GM21423 (cell line): ENCODE data around the gene NDUFC2.
"Not testable (repeated sequence)": the region's sequence is repeated elsewhere in the genome, so short reads cannot be mapped to it uniquely, and the experiment has no call there.

Source experiments
- ATAC-seq: cut with Tn5 transposase; IDR thresholded peaks from one replicate; pipeline ENCODE4 v1.9.1; 2021; ENCODE audit warnings: mild to moderate bottlenecking, moderate library complexity; ENCODE audit not compliant: unreplicated experiment

NDUFC2 gene

DNA sequence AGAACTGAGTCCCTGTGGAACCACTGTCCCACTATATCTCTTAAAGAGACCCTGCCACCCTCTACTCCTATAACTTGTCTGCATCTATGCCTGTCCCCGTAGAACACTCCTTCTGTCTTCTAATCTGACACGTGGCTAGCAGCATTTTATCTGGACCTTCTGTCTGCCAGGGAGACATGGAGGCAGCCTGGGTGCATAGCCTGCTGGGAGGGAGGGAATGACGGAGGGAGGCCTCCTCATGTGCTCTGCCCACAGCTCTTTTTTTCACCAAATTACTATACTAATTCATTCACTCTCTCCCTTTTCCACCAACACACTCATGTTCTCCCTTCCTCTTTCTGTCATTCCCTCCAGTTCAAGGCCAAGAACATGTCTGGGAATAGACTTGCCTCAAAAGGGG, 23.6 kb downstream of the NDUFC2 start:
- no peak for ATAC-seq

DNA sequence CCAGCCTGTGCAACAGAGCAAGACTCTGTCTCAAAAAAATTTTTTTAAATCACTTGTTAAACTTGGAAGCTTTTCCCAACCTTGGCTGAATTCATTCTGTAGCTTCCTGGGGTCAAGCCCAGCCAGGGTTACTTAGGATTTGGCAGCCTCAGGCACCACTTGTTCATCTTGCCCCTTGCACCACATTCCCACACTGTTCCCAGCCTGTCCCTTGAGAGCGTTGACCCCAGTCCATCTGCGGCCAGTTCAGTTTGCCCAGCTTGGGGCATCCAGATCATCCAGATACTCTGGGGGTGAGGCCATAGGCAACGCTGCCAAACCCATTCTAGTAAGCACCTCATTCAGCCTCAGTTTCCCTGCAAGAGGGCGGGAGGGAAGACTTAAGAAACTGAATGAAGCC, 24.7 kb downstream of the NDUFC2 start:
- no peak for ATAC-seq

DNA sequence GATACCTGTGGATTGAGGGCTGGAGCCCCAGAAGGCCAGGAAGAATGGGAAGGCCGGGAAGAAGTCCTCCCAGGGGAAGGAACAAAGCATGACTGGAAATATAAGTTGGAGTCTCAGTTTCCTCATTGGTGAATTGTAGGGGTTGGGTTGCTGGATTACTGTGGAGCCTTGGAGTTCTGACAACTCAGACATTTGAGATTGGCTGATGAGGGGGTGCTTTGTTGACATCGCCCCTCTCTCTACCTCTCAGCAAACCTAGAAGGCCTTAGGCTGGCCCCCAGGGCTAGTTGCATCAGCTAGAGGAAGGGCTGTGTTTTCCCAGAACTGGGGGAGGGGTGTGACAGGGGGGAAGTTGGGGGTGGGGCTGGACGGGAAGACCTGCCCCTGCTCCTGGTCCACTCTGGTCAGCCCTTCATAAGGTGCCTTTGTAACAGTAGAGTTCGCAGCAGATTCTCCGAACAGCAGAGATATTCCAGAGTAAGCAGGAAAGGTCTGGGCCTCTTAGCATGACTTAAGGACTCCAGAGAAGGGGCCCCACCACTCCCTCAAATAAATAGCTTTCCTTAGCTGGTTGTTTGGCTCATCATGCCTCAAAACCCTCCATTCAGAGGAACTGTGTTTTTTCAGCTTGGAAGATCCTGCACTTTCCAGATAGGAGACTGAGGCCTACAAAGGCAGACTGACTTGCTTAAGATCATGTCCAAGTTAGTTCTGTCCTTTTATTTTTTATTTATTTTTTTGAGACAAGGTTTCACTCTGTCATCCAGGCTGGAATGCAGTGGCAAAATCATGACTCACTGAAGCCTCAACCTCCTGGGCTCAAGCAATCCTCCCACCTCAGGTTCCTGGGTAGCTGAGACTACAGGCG, 28.5 kb downstream of the NDUFC2 start:
- no peak for ATAC-seq

DNA sequence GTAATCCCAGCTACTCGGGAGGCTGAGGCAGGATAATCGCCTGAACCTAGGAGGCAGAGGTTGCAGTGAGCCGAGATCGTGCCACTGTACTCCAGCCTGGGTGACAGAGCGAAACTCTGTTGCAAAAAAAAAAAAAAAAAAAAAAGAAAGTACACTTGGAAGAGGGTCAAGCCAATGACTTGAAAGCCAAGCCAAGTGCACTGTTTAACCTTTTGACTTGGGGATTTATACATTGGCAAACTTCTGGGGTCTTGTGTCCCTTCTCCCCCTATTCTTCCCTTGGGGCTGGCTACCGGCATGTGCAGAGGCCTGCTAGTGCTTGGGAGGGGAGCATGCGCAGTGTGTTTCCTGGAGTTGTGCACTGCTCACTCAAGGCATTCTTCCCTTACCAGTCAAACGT, 30.3 kb downstream of the NDUFC2 start:
- no peak for ATAC-seq

DNA sequence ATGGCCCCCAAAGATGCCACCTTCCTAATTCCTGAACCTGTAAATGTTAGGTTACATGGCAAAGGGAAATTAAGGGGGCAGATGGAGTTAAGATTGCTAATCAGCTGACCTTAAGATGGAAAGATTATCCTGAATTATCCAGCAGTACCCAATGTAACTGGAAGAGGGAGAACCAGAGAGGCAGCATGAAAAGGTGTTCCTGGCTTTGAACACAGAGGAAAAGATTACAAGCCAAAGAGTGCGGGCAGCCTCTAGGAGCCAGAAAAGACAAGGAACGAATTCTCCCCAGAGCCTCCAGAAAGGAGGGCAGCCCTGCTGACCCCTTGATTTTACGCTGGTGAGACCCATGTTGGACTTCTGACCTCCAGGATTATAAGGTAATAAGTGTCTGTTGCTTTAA, 31.1 kb downstream of the NDUFC2 start:
- ATAC-seq, result no peak

DNA sequence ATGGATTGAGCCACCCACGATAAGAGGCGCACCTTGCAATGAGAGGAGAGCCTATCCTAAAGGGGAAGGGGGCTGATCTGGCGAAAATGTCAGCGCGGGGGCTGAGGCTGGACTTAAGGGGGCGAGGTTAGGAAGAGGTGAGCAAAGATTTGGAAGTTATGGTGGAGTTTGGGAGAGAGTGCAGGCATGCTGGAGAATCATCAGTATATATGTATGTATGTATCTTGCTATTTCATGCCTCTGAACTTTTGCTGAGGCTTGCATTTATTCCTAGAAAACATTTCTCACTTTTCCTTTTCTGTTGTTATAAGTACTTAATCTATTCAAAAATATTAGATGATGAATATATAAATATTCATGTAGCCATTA, 33.2 kb downstream of the NDUFC2 start:
- ATAC-seq, result no peak

DNA sequence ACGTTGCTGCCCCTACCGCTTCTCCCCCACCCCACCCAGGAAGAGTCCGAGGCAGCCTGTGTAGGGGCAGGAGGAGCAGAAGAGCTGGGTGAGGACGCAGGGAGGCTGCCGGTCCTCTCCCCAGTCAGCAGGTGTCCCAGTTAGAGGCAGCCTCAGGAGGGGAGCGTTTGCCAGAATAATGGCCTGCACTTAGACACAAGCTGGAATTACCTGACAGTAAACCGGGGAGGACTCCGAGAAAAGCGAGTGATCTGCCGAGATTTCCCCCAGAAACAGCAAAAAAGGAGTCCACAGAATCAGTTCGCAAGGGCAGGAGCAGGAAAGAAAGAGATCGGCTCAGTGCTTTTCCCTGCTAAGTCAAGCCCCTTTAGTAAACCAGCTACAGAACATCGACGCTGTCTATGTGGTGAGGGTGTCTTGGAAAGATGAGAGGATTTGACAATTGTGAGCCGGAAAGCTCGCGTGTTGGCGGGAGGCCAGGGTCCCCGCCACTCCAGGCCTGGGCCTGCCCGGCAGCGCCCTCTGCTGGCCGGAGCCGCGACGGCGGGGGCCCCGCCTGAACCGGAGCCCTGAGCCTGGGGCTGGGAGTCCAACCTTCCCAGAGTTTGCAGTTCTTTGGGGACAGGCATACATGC, 33.7 kb downstream of the NDUFC2 start:
- peak; percentile 65 for ATAC-seq

DNA sequence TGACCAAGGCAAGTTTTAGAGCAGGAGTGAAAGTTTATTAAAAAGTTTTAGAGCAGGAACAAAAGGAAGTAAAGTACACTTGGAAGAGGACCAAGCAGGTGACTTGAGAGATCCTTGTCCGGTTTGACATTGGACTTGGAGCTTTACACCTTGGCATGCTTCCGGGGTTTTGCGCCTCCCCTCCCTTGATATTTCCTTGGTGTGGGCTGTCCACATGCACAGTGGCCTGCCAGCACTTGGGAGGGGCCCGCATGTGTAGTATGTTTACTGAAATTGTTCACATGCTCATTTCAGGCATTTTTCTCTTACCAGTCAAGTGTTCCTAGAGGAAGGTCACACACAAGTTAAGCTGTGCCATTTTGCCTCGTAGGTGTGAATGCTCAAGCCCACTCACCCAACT, 35.0 kb downstream of the NDUFC2 start:
- no peak for ATAC-seq

DNA sequence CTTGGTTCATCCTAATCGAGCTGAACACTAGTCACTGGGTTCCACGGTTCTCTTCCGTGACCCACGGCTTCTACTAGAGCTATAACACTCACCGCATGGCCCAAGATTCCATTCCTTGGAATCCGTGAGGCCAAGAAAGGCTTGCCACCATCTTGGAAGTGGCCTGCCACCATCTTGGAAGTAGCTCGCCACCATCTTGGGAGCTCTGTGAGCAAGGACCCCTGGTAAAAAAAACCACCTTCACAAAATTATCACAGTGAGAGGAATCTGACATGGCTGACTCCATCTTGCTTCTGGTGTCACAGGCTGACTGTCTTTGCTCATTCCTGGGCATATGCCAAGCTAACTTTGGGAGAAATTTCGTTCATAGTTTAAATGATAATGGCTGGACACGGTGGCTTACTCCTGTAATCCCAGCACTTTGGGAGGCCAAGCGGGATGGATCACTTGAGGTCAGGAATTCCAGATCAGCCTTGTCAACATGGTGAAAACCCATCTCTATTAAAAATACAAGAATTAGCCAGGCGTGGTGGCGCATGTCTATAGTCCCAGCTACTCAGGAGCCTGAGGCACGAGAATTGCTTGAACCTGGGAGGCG, 37.7 kb downstream of the NDUFC2 start:
- ATAC-seq, result no peak

DNA sequence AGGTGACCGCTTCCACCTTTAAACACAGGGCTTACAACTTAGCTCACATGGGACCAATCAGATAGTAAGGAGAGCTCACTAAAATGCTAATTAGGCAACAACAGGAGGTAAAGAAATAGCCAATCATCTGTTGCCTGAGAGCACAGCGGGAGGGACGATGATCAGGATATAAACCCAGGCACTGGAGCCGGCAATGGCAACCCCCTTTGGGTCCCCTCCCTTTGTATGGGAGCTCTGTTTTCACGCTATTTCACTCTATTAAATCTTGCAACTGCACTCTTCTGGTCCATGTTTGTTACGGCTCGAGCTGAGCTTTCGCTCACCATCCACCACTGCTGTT, 38.3 kb downstream of the NDUFC2 start:
- not testable (repeated sequence) for ATAC-seq

DNA sequence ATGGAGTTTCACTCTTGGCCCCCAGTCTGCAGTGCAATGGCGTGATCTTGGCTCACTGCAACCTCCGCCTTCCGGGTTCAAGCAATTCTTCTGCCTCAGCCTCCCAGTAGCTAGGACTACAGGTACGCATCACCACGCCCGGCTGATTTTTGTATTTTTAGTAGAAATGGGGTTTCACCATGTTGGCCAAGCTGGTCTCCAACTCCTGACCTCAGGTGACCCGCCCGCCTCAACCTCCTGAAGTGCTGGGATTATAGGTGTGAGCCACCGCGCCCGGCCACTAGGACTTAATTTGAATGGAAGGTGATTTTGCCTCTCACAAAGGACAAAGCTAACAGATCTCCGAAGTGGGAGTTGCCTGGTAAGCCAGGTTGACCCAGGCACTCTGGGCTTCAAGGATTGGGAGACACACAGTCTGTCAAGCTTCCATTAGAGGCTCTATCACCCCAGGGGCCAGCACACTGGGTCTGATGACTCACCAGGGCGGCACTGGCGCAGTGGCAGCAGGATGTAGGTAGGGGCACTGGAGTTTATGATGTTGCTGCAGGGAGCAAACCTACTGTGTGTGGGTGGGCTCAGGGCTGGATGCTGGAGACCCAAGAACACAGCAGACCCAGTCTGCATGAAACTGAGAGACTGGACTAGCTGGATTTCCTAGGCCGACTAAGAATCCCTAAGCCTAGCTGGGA, 38.8 kb downstream of the NDUFC2 start:
- ATAC-seq, result no peak

DNA sequence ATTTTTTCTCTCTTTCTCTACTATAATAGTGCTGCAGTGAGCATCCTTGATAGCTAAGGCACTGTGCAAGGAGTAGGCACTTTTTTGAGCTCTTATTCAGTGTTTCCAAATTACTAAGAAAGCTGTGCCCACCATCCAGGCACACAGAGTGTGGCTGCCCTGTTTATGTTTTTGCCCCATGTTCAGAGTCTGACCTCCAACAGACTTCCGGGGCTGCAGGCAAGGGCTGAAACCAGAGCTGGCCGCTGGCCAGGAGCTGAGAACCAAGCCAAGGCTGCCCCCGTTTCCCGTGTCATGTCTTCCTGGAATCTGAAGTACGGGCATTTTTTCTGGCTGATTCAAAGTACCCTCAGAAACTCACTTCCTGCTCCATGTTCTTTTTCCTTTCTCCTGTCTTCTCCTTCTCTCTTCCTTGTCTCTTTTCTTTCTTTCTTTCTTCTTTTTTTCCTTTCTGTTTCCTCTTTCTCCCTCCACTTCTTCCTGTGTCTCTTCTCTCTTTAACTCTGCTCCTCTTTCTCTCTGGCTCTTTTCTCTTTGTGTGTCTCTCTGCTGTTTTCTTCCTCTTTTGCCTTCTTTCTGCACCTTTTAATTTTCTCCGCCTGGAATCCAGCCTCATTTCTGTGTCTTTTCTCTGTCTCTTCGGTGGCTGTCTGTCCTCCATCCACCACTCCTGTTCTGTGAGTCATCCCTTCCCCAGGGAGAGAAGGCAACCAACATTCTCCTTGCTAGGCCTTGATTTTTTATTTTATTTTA, 39.6 kb downstream of the NDUFC2 start:
- ATAC-seq, result no peak

DNA sequence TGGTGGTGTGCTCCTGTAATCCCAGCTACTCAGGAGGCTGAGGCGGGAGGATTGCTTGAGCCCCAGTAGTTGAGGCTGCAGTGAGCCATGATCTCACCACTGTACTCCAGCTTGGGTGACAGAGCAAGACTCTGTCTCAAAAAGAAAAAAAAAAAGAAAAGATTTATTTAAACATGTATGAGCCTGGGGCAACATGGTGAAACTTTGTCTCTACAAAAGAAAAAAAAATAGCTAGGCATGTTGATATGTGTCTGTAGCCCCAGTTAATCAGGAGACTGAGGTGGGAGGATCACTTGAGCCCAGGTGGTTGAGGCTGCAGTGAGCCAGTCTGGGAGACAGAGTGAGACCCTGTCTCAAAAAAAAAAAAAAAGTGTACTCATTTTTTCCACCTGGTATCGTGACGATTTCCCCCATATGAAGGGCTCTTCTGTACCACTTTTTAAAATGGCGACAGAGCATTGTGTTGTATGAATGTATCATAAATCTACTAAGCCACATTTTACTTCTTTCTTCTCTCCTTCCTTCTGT, 40.2 kb downstream of the NDUFC2 start:
- no peak for ATAC-seq

DNA sequence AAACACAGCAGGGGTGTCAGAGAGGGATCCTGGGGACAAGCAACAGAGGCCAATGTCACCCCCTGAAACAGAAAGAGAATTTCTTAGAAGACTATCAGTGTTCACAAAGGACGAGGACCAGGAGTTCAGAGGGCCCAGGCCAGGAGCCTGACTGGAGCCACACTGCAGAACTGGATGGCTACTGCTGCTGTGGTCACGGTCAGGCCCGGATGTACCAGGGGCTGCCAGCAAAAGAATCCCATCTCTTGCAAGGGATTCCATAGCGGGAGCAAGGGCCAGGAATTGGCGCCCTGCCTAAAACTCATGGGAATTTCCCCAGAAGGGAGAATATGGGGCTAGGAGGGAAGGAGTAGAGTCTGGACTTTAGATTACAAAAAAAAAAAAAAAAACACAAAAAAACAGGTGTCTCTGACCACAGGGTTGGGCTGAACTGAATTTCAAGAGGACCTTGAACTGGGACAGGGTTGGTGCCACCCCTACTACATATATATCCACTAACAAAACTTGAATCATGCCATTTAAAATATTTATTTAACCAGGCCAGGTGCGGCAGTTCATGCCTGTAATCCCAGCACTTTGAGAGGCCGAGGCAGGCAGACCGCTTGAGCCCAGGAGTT, 40.9 kb downstream of the NDUFC2 start:
- no peak for ATAC-seq

DNA sequence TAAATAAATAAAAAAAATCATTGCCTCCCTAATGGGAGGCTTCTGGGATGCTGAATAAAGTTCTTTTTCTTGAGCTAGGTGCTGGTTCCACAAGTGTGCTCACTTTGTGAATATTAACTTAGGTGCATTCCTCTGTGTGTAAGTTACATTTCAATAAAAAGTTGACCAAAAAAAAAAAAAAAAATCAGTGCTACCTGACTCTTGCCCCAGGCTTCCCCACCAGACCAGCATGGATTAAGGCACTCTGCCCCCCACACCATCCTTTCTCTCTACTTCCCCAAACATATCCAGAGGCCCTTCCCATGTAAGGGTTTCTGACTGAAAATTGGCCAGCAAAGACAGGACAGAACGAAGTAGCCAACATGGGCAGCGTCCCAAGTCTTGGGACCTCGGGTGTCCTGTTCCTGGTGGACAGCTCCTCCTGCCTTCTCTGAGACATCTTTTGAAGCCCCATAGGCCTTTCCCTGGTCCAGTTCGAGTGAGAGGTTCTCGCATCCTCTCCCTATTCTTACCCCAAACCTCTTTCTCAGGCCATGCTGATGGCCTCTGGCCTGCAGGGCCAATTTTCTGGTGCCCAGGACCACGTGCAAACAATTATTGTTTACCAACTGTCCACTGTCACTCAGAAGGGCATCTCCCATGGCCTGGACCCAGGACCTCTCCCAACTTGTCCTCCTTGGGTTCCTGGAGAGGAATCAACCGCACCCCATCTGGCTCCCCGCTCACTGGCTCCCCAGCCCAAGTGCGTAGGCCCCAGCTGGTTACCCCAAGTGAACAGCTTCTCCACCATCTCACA, 41.6 kb downstream of the NDUFC2 start:
- ATAC-seq, result no peak

DNA sequence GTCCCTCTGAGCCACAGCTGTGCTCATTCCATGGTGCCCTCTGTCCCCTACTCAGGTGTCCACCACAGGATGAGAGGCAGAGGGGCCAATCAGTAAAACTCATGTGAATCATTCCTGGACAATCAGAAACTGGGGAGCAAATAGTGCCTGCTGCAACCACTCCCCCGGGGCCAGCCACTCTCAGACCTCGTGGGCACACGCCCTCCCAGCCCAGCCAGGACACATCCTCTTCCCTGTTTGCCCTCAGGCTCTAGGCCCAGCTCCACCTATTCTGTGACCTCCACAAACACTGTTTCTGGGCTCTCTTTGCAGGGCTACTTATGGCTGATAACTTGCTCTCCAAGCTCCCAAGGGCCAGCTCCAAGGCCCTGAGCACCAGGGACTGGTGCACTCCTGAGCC, 42.6 kb downstream of the NDUFC2 start:
- ATAC-seq, result no peak

DNA sequence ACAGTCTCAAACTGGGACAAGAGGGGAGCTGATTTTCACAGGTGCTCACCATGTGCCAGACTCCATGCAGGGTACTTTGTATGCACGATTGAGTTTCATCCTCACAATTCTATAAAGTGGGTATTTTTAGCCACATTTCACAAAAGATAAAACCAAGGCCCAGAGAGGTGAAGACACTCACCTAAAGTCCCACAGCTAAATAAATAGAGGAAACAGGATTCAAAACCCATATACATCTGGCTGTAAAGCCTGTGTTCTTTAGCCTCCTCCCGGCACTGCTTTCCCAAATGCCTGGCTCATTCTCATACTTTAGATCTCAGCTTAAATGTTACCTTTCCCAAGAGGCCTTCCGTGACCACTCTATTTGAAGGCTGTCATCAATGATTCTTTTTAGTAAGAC, 43.3 kb downstream of the NDUFC2 start:
- no peak for ATAC-seq

DNA sequence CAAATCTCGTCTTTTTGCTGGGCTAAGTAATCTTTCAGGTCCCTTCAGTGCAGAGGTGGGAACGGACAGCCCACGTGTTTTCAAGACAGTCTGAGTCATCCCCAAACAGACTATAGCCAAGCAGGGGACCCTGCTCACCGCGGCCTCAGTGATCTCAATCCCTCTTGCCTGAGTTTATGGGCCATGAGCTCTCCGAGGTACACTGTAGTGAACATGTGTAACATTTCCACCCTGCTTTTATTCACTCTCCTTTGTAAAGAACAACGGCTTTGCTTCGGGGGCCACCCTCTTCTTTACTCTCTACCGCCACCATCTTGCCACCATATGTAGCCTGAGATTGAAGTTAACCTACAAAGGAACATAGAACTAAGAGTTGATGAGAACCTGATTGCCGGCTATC, 45.0 kb downstream of the NDUFC2 start:
- ATAC-seq, result no peak

DNA sequence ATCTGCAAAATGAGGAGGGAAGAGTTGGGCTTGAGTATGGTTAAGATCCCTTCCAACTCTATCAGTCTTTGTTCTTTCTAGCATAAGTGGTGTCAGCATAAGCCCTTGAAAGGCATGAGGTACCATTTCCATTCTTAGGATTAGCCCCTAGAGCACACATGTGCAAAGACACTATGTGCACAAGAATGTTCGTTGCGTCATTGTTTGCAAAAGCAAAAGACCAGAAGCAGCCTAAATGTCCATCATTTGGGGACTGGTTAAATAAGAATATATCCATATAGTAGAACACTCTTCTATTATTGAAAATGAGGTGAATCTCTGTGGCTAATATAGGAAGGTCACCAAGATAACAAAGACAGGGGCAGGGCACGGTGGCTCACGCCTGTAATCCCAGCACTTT, 46.6 kb downstream of the NDUFC2 start:
- no peak for ATAC-seq

DNA sequence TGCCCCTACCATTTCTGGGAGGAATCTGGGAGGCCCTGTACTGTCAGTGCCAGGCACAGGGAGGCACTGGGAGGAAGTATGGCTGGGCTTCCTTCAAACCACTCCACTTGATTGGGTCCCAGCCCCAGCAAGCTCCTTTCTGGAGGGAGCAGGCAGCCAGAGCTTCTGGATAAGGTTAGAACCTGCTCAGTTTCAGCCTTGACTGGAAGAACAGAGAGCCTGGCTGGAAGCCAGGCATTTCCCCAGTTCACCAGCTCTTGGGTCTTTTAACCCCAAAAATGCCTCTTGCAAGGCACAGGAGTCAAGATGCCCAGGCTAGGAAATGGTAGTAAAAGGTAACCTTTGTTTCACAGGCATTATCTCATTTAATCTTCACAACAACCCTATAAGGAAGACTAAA, 47.6 kb downstream of the NDUFC2 start:
- no peak for ATAC-seq
